Stimulated activated CD8-positive, alpha-beta memory T cell treated with anti-CD3 and anti-CD28 coated beads, Interleukin-12 subunit alpha, Interleukin-12 subunit beta, amount 100 ng/mL, for 24 hours (primary cell): ENCODE measurements around the gene POU6F1.
"Not testable (repeated sequence)": the region's sequence is repeated elsewhere in the genome, so short reads cannot be mapped to it uniquely, and the experiment has no call there.

ENCODE experiments used
- DNase-seq: peaks from one replicate; pipeline ENCODE4 v3.0.0-alpha.2; 2020; ENCODE audit errors: extremely low read depth

POU6F1 gene

GRCh38 chr12:51229116-51229809, 11.4 kb upstream of the POU6F1 start:
- DNase-seq, result no peak

- DNase-seq, result no peak
Measured at GRCh38 chr12:51227962-51228361, 10.1 kb upstream of the POU6F1 start.

GRCh38 chr12:51227112-51227511, 9.2 kb upstream of the POU6F1 start:
- not testable (repeated sequence) for DNase-seq

DNA sequence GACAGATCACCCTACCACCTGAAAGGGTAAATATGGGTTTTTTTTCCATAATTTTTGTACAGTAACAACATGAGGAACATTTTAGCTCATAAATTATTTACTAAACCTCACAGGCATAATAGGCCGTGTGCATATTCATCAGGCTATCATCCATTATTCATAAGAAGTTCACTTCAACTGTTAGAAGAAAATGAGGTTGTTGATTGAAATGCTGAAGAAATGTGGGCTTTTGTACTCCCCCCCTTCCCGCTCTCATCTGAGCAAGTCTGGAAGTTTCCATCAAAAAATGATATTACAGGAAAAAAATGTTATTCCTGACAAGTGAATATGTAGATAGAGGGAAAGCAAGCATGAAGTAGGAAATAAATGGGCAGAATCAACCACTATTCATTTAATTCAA, 7.9 kb upstream of the POU6F1 start:
- no peak for DNase-seq

GRCh38 chr12:51225234-51225633, 7.4 kb upstream of the POU6F1 start:
- DNase-seq, result no peak

DNA sequence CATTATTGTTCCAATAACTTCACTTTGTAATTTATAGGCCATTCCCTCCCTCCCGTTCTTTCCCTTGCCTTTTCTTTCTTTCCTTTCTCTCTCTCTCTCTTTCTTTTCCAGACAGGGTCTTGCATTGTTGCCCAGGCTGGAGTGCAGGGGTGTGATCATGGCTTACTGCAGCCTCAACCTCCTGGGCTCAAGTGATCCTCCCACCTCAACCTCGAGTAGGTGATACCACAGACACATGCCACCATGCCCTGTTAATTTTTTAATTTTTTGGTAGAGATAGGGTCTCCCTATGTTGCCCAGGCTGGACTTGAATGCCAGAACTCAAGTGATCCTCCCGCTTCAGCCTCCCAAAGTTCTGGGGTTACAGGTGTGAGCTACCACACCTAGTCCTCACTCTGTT, 6.8 kb upstream of the POU6F1 start:
- DNase-seq, result no peak

GRCh38 chr12:51222461-51222860, 4.6 kb upstream of the POU6F1 start:
- DNase-seq, result no peak

DNA sequence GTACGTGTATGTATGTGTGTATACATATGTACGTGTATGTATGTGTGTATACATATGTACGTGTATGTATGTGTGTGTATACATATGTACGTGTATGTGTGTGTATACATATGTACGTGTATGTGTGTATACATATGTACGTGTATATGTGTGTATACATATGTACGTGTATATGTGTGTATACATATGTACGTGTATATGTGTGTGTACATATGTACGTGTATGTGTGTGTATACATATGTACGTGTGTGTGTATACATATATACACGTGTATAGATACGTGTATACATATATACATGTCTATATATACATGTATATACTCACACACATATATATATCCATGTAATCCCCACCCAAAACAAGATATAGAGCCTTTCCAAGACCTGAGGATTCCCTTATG, 2.0 kb upstream of the POU6F1 start:
- not testable (repeated sequence) for DNase-seq

DNA sequence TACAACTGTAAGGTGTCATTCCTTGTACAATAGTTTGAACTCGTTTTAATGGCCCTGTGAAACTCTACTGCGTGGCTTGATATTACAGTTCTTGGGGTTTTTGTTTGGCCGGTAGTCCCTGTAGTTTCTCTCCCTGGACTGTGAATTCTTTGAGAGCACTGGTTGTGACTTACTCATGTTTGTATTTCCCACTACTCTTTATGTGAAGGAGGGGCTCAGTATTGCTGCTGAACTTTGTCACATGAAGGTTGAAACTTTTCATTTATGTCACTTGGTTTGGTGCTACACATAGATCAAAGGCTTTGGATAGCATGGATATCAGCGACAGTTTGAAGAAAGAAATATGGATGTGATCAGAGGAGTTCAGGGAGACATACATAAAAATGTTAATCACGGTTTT, 1.5 kb upstream of the POU6F1 start:
- DNase-seq, result no peak

GRCh38 chr12:51218607-51219161, 822 bp upstream of the POU6F1 start:
- no peak for DNase-seq

DNA sequence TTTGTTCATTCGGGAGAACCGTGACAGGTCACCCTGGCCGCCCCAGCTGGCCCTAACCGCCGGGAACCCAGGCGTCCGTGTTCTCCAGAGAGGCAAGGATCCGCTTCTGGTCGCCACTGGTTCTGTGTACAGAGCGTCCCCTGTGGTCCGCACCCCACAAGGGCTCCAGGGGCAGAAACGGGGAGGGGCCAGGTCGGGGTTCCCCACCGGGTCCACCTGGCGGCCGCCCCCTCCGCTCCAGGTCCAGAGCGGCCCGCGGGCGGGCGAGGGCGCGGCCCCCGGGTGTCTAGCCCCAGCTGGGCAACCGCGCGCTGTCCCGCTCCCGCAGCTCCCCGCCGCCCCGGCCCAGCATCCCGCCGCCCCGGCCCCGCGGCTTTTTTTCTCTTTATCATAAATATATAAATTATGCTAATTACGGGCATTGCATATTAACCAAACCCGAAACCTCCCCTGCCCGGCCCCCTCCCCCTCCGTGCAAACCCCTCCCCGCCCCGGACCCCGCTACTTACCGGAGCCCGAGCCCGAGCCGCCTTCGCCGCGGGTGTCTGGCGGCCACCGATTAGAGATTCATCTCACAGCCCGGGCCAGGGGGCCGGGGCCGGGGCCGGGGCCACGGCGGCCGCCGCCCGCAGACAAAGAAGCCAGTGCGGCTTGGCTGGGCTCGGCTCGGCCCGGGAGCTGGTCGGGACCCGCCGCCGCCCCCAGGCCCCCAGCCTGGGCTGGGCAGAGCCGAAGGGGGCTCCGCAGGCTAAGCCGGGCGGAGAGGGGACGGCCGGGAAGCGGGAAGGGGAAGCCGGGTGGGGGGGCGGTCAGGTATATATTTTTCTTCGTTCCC, 512 bp downstream of the POU6F1 start:
- no peak for DNase-seq

DNA sequence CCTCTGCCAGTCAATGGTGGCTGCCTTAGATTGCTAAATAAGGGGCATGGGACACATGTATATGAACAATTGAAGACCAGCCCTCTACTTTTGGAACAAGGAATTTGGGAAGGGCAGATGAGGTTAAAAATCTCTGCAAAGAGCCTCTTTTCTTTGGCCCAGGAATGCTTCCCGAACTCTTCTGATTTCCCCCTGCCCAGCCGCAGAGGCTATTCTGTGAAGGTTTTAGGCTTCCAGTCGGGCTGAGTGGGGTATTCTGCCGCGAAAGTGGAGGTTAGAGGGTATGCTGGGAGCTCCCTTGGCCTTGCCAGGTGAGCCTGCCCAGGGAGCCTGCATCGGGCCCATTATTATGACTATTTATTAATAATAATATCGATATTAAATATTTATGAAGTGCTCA, 1.2 kb downstream of the POU6F1 start:
- no peak for DNase-seq

DNA sequence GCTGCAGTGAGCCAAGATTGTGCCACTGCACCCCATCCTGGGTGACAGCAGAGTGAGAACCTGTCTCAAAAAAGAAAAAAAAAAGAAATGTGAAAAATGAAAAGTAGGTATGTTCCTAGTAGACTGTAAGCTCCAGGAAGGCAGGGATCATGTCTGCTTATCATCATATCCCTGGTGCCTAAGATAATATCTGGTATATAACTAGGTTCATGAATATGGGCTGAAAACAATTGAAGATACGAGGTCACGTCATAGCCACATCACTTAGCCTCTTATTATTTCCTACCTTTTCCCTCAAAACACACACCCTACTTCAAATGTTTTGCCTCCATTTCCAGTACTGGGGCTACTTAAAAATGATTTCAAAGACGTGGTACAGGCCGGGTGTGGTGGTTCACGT, 3.0 kb downstream of the POU6F1 start:
- DNase-seq, result no peak

- no peak for DNase-seq
Measured at GRCh38 chr12:51210690-51211395, 7.0 kb downstream of the POU6F1 start.

DNA sequence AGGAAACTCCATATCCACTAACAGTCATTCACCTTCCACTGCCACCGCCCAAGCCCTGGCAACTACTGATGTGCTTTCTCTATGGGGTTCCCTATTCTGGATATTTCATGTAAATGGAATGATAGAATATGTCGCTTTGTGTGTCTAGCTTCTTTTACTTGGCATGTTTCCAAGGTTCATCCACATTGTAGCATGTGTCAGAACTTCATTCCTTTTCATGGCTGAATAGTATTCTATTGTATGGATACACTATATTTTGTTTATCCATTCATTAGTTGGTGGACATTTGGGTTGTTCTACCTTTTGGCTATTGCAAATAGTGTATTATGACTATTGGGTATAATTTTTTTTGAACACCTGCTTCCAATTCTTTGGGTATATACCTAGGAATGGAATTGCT, 8.6 kb downstream of the POU6F1 start:
- DNase-seq, result no peak

DNA sequence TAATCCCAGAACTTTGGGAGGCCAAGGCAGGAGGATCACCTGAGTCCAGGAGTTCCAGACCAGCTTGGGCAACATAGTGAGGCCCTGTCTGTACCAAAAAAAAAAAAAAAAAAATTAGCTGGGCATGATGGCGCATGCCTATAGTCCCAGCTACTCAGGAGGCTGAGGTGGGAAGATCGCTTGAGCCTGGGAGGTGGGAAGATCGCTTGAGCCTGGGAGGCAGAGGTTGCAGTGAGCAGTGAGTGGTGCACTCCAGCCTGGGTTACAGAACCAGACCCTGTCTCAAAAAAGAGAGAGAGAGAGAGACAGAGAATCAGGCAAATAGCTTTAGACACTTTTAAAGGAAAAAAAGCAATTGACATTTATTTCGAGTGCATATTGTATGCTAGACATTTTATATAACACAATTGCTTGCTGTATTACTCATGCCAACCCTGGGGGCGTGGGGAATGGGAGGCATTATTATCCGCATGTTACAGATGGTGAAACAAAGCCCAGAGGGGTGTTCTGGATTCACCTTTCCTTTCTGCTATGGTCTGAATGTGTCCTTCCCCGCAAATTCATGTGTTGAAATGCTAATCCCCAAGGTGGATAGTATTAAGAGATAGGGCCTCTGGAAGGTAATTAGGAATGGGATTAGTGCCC, 9.7 kb downstream of the POU6F1 start:
- DNase-seq, result no peak

GRCh38 chr12:51205350-51205749, 12.5 kb downstream of the POU6F1 start:
- no peak for DNase-seq

GRCh38 chr12:51202718-51203117, 15.1 kb downstream of the POU6F1 start:
- DNase-seq, result no peak

GRCh38 chr12:51200806-51201205, 17.1 kb downstream of the POU6F1 start:
- DNase-seq, result no peak

DNA sequence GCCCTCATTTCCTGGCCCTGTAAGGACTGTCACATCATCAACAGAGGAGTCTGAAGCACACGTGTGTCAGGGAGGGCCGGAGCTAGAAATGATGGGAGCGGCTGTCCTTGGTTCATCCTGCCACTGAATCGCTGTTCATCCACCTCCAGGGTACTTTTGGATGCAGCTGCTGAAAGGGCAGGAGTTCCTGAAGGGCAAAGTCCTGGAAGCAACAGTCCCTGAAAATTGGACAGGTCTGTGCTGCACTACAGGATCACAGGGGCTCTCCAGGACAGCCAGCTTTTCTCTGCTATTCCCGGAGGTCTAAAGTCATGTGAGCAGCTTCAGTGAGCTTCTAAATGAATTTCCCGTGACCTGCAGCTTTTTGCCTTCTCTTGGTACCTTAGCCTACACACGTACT, 17.7 kb downstream of the POU6F1 start:
- DNase-seq, result no peak

DNA sequence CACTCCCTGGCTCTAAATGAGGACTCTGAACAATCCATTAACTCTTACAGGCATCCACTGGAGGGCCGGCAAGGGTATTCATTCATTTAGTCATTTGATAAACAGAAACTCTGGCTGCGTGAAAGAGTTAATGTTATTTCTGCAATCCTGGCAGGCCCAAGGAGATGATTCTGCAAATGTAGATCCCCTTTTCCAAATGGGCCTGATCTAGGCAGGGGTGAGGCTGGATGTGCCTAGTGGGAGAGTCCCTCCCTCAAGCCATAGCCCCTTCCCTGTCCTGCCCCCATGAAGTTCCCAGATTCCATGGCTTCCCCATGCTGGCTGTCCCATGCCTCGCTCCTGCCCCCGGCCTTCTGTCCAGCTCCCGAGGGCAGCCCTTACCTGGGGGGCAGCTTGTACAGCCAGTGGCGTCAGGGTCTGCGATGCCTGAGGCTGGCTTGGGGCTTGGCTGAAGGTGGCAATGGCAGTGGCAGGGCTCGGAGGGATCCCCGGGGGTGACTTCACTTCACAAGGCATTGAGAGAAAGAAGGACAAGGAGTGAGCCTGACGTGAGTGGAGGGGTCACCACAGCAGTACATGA, 18.4 kb downstream of the POU6F1 start:
- no peak for DNase-seq
